ENCODE measurements around the gene IRF4.

IRF4 gene

GRCh38 chr6:401239-401993, 9.9 kb downstream of the IRF4 start:
- no peak for TF ChIP-seq CTCF (conservative IDR thresholded peaks at IDR 0.05; ENCODE audit: low read depth, low read length)
- H3K4me3 ChIP-seq (ENCODE audit: low read depth, low read length), result no peak overlapping the region
- DNase-seq (ENCODE audit: low read depth), result no peak

GRCh38 chr6:401994-402640, 10.6 kb downstream of the IRF4 start:
- no peak for DNase-seq (ENCODE audit: low read depth)
- H3K4me3 ChIP-seq (ENCODE audit: low read depth, low read length), result no peak overlapping the region
- no peak for TF ChIP-seq CTCF (conservative IDR thresholded peaks at IDR 0.05; ENCODE audit: low read depth, low read length)

GRCh38 chr6:402901-403658, 11.5 kb downstream of the IRF4 start:
- TF ChIP-seq CTCF (conservative IDR thresholded peaks at IDR 0.05; ENCODE audit: low read depth, low read length), result no peak
- DNase-seq (ENCODE audit: low read depth), result no peak
- H3K4me3 ChIP-seq (ENCODE audit: low read depth, low read length), result no peak overlapping the region

- no peak for TF ChIP-seq CTCF (conservative IDR thresholded peaks at IDR 0.05; ENCODE audit: low read depth, low read length)
- no peak for DNase-seq (ENCODE audit: low read depth)
- no peak overlapping the region for H3K4me3 ChIP-seq (ENCODE audit: low read depth, low read length)
Measured at GRCh38 chr6:403659-404655, 12.4 kb downstream of the IRF4 start.

DNA sequence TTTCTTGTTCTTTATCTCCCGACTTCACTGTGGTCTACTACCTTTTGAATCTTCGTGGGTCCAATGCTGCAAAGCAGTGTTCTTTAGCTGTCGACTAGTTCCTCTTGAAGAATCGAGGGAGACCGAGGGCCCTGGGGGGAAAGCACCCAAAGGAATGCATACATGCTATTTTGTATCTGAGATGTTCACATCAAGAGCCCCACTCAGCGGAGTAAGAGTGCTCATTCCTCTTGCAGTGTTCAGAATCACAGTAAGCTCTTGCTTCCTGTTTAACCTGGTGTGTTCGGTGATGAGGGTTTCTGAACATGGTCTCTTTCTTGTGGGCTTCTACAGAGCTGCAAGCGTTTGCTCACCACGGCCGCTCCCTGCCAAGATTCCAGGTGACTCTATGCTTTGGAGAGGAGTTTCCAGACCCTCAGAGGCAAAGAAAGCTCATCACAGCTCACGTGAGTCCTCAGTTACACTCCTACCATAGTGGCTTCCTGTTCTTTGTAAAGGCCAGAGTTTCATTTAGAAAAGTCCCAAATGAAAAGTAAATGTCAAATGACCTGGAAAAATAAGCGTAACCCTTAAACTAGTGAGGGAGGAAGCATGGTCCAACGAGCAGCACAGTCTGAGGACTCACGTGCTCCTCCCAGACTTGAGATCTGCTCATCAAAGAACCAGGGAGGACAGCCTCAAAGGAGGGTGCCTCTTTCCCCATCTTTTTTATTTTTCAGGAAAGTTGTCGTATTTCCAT, 13.3 kb downstream of the IRF4 start:
- DNase-seq (ENCODE audit: low read depth), result no peak
- TF ChIP-seq CTCF (conservative IDR thresholded peaks at IDR 0.05; ENCODE audit: low read depth, low read length), result no peak
- H3K4me3 ChIP-seq (ENCODE audit: low read depth, low read length), result no peak overlapping the region

- TF ChIP-seq CTCF (conservative IDR thresholded peaks at IDR 0.05; ENCODE audit: low read depth, low read length), result no peak
- H3K4me3 ChIP-seq (ENCODE audit: low read depth, low read length), result no peak overlapping the region
- DNase-seq (ENCODE audit: low read depth), result no peak
Measured at GRCh38 chr6:408148-408547, 16.6 kb downstream of the IRF4 start.
